ENCODE results near the gene MAGI2. TPM values are rescaled to one million over a fixed set of nuclear protein-coding genes. Genes with fewer than 3 reads are reported as not detected.

MAGI2 gene
- total and polyA plus RNA-seq, 2 experiments from 2014 or later: 3.5 to 4.1 TPM

DNA sequence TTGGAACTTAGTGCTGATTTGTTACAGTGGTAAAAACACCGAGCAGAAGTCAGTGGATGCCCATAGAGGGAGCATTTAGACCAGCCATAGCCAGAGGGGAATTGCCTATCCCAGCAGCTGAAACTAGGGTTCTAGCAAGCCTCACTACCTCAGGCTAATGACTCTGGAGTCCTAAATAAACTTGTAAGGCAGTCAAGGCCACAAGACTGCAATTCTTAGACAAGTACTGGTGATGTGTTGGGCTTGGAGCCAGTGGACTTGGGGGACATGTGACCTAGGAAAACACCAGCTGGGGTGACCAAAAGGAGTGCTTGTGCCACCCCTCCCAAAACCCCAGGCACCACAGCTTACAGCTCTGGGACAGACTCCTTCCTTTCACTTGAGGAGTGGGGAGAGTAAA is 209.0 kb downstream of the MAGI2 start:
- H4K20me1 ChIP-seq (ENCODE audit: insufficient read depth): no peaks in the 10 kb centered on the region
- no peak for DNase-seq
- H3K79me2 ChIP-seq (ENCODE audit: insufficient read depth): 0 out of 2 replicates have a peak, but pooled peaks cover under 1% of the 10 kb centered on the region
- 94 to 100% methylated on average over 1 of the region's 1 CpG for WGBS, 2 experiments (ENCODE audit: low coverage in 1 of 2, low lambda C conversion rate in 2 of 2, missing lambda C conversion rate in 2 of 2)
- H3K4me3 ChIP-seq: no peak overlapping the region
- no peaks in the 10 kb centered on the region for H3K36me3 ChIP-seq (ENCODE audit: low read depth)
- no peak overlapping the region for H3K9ac ChIP-seq
- in situ Hi-C loops (cut with MboI): no loop called here
- TF ChIP-seq EZH2 (IDR thresholded peaks at IDR 0.05; ENCODE audit: insufficient read depth, poor library complexity, severe bottlenecking) (no peak), EZH2phosphoT487 (IDR thresholded peaks at IDR 0.05; ENCODE audit: insufficient read depth, low read depth) (no peak)
- H3K9me3 ChIP-seq (ENCODE audit: low read depth): no peaks in the 10 kb centered on the region
- H2AFZ ChIP-seq: no peak overlapping the region
- peaks cover 17% of the 10 kb centered on the region for H3K4me1 ChIP-seq (ENCODE audit: insufficient read depth)
- H3K27ac ChIP-seq: no peak overlapping the region
- H3K4me2 ChIP-seq (ENCODE audit: unreplicated experiment): no peak overlapping the region
- no peaks in the 10 kb centered on the region for H3K9me2 ChIP-seq (ENCODE audit: insufficient read depth)
- no peaks in the 10 kb centered on the region for H3K27me3 ChIP-seq (replicated peaks; ENCODE audit: insufficient read depth)
- peaks cover 12% of the 10 kb centered on the region for H3F3A ChIP-seq (ENCODE audit: insufficient read depth)

DNA sequence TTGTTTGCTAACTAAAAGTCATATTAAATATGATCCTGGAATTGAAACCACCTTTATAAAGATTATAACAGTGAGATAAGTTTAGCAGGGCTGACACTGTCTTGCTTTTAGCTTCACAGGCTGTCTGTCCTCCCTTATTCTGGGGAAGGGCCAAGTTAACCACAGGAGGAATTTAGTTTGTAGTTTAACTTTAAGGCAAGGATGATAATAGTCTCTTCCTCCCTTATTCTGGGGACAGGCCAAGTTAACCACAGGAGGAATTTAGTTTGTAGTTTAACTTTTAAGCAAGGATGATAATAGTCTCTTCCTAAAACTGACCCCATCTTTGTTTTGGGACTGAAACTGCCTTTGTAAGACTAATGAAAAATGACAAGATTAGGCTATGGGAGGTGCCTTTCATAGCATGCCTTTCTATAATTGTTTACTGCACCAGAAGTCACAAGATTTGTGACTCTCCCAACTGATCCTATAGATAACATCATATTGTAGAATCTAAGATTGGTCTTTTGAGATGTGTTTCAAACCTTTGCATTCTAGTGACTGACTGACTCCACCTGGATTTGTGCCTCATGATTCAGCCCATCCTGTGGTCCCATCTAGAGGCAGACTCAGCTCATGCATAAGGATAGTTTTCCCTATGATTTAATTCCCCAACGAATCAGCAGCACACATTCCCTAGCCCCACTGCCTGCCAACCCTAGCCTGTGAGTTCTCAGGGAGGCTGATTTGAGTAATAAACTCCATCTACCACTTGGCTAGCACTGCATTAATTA is 212.0 kb downstream of the MAGI2 start:
- H2AFZ ChIP-seq: peak overlapping the region; percentile 5; the same call in 1 of the 2 replicates
- no peak for TF ChIP-seq EZH2phosphoT487 (IDR thresholded peaks at IDR 0.05; ENCODE audit: insufficient read depth, low read depth)
- no peak for TF ChIP-seq EZH2 (IDR thresholded peaks at IDR 0.05; ENCODE audit: insufficient read depth, poor library complexity, severe bottlenecking)
- no peaks in the 10 kb centered on the region for H3K36me3 ChIP-seq (ENCODE audit: low read depth)
- 69 to 72% methylated on average over 1 of the region's 1 CpG for WGBS, 2 experiments (ENCODE audit: low coverage in 1 of 2, low lambda C conversion rate in 2 of 2, missing lambda C conversion rate in 2 of 2)
- H3K27ac ChIP-seq: peak overlapping the region; percentile 9; the same call in 1 of the 2 replicates
- H4K20me1 ChIP-seq (ENCODE audit: insufficient read depth): no peaks in the 10 kb centered on the region
- no peaks in the 10 kb centered on the region for H3K9me3 ChIP-seq (ENCODE audit: low read depth)
- H3K4me2 ChIP-seq (ENCODE audit: unreplicated experiment): peak overlapping the region; percentile 55
- peak; percentile 69 for DNase-seq
- peaks cover 12% of the 10 kb centered on the region for H3F3A ChIP-seq (ENCODE audit: insufficient read depth)
- no peak overlapping the region for H3K9ac ChIP-seq
- H3K9me2 ChIP-seq (ENCODE audit: insufficient read depth): no peaks in the 10 kb centered on the region
- peak overlapping the region; percentile 45; the same call in 1 of the 2 replicates for H3K4me3 ChIP-seq
- no peaks in the 10 kb centered on the region for H3K79me2 ChIP-seq (ENCODE audit: insufficient read depth)
- in situ Hi-C loops (cut with MboI): no loop called here
- peaks cover 17% of the 10 kb centered on the region for H3K4me1 ChIP-seq (ENCODE audit: insufficient read depth)
- H3K27me3 ChIP-seq (replicated peaks; ENCODE audit: insufficient read depth): no peaks in the 10 kb centered on the region

DNA sequence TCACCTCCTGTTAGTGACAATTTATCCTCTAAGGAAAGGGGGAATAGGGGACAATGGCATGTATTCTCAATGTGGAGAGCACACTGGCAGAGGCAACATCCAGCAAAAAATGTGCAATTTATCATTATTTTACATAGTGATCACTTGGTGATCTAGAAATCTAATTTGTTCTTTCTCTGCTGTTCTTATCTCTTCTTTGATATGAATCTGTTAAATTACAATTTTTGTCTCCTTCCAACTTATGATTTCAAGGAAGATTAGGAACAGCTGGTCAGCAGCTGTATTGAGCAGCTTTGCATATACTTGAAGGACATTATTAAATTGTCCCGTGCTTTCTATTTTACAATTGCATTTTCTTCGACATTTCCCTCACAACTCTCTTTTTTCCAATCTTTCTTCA is 213.1 kb downstream of the MAGI2 start:
- Histone ChIP-seq H3K79me2 (ENCODE audit: insufficient read depth) (no peaks in the 10 kb centered on the region), H3K9ac (no peak overlapping the region), H3K4me3 (no peak overlapping the region), H4K20me1 (ENCODE audit: insufficient read depth) (no peaks in the 10 kb centered on the region), H3K27ac (no peak overlapping the region), H3K36me3 (ENCODE audit: low read depth) (no peaks in the 10 kb centered on the region), H3K4me2 (ENCODE audit: unreplicated experiment) (no peak overlapping the region), H3F3A (ENCODE audit: insufficient read depth) (peaks cover 12% of the 10 kb centered on the region), H3K9me2 (ENCODE audit: insufficient read depth) (no peaks in the 10 kb centered on the region), H3K4me1 (ENCODE audit: insufficient read depth) (peaks cover 17% of the 10 kb centered on the region), H3K9me3 (ENCODE audit: low read depth) (no peaks in the 10 kb centered on the region), H3K27me3 (replicated peaks; ENCODE audit: insufficient read depth) (no peaks in the 10 kb centered on the region), H2AFZ (no peak overlapping the region)
- 17 to 18% methylated on average over 2 of the region's 2 CpGs for WGBS, 2 experiments (ENCODE audit: low coverage in 1 of 2, low lambda C conversion rate in 2 of 2, missing lambda C conversion rate in 2 of 2)
- in situ Hi-C loops (cut with MboI): no loop called here
- no peak for DNase-seq
- TF ChIP-seq EZH2 (IDR thresholded peaks at IDR 0.05; ENCODE audit: insufficient read depth, poor library complexity, severe bottlenecking) (no peak), EZH2phosphoT487 (IDR thresholded peaks at IDR 0.05; ENCODE audit: insufficient read depth, low read depth) (no peak)

DNA sequence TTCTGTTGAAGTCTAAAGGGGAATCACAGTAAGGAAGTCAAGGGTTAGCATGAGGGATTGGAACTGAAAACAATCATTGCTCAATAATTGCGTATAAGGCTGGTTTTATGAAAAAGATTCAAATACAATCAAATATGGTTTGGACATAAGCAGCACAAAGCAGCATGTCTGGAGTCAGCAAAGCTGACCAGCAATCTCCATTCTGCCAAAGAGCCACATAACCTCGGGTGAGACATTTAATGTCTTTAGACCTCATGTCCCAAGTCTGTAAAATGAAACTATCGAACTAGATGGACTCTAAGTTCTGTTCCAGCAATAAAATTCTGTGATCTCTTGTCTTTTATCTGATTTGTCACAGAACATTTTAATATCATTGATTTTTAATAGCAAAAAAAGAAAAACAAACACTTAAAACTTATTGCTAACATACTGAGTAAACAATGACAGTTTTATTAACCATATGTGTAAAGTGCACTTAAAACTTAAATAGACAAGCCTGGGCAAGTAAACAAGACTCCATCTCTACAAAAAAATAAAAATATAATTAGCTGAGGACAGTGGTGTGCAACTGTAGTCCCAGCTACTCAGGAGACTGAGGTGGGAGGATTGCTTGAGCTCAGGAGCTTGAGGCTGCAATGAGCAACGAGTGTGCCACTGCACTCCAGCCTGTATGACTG is 217.0 kb downstream of the MAGI2 start:
- H3K4me2 ChIP-seq (ENCODE audit: unreplicated experiment): no peak overlapping the region
- no peaks in the 10 kb centered on the region for H4K20me1 ChIP-seq (ENCODE audit: insufficient read depth)

More for the DNA sequence above, 217.0 kb downstream of the MAGI2 start:
- Histone ChIP-seq H3K9me3 (ENCODE audit: low read depth) (no peaks in the 10 kb centered on the region), H3K9ac (no peak overlapping the region), H3K79me2 (ENCODE audit: insufficient read depth) (no peaks in the 10 kb centered on the region), H3K36me3 (ENCODE audit: low read depth) (no peaks in the 10 kb centered on the region), H3K4me3 (no peak overlapping the region), H3K27ac (no peak overlapping the region), H3K4me1 (ENCODE audit: insufficient read depth) (peaks cover 10% of the 10 kb centered on the region), H3F3A (ENCODE audit: insufficient read depth) (peaks cover 6% of the 10 kb centered on the region), H3K9me2 (ENCODE audit: insufficient read depth) (no peaks in the 10 kb centered on the region), H2AFZ (no peak overlapping the region), H3K27me3 (replicated peaks; ENCODE audit: insufficient read depth) (no peaks in the 10 kb centered on the region)
- 83 to 85% methylated on average over 4 of the region's 4 CpGs for WGBS, 2 experiments (ENCODE audit: low coverage in 1 of 2, low lambda C conversion rate in 2 of 2, missing lambda C conversion rate in 2 of 2)
- in situ Hi-C loops (cut with MboI): no loop called here
- TF ChIP-seq EZH2 (IDR thresholded peaks at IDR 0.05; ENCODE audit: insufficient read depth, poor library complexity, severe bottlenecking): no peak
- no peak for TF ChIP-seq EZH2phosphoT487 (IDR thresholded peaks at IDR 0.05; ENCODE audit: insufficient read depth, low read depth)
- no peak for DNase-seq
